ENCODE results near the gene HEXIM1.

Gene HEXIM1

DNA sequence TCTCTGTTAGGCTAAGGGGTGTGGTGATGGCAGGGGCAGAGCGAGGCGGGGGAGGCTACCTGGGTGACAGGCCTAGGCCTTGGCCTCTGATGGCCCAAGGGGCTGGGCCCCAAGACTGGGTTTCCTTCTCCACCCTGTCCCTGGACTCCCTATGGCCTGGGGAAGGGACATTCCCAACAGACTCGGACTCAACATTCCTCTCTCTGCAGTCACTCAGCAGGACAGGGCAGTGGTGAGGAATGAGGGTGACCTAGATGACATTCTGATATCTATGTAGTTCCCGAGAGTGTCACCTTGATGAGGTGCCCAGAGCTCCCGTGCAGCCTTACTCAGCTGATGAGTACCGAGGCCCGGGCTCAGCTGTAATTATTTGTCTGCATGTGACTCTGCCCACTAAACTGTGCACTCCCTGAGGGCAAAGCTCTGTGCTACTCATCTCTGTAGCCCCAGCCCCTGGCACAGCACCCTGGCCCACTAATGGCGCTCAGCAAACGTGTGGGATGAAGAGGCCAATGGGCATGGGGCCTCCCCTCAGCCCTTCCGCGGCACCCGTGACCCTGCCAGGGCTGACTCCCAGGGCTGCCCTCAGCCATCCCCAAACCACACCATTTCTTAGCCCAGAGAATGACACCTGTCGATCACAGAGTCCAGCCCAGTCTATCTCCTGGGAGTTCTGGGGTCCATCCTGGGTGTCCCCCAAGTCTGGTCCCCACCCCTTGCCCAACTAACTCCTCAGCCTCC is 18.2 kb upstream of the HEXIM1 start:
- DNase-seq (ENCODE audit: low spot score), result no peak

DNA sequence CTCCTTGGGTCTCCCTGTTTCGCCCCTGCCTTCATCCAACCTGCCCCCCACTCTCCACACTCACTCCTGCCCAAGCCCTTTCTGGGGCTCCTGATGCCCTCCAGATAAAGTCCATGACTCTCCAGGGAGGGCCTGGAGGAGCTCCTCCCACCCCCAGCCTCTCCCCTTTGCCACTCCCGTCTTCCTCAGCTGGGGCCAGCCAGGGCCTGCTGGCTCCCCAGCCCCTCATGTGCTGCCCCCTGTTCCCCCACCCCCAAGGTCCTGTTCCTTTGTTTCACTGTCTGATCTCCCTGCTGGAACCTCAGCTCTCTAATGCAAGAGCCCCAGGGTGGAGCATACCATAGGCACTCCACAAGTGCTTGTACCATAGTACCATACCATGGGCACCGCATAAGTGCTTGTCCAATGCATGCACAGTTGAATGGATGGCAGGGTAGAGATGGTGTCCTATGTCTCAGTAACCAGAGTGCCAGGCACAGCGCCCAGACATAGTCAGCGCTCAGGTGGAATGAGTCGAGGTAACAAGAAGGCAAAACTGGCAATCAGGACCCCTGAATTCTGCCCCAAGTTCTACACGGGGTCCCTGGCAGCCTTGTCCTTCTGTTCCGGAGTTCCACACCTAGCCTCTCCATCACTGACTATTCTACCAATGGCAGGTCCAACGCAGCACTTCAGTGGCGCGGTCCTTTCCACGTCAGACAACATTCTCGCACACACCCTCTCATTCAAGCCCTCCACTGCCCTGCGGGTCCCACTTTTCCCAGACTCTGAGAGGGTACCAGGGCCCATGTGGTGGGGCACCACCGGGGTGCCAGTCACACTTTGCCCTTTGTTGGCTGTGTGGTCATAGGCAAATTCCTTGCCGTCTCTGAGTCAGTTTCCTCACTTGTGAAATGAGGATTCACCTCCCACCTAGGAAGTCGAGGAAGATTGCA is 17.3 kb upstream of the HEXIM1 start:
- no peak for DNase-seq (ENCODE audit: low spot score)

DNA sequence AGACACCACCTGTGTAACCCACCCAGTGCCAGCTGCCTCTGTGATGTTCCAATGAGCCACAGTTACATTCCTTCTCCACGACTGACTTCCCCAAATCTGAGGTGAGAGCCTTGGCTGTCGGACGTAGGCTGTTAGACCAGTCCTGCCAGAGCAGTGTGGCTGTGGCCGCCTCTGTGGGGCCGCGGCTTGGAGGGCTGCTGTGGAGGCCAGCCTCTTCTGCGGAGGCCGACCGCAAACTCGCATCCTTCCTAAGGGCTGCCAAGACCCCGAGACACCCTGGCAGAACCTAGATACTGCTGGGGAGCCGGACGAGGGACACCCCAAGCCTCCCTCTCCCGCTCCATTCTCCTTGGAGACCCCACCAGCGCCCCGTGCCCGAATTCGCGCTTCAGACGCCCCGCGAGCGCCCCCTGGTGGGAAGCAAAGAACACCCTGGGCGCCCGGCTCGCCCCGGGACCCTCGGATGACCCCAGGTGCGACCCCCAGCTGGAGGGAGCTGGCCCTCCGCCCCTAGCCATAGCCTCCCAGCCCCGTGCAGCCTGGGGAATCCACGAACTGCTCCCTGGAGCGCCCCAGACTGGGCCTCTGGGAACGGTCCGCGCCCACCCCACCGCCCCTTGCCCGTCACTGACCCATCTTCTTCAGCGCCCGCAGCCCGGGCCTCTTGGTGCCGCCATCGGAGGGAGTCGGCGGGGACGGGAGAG is 16.5 kb upstream of the HEXIM1 start:
- no peak for DNase-seq (ENCODE audit: low spot score)

DNA sequence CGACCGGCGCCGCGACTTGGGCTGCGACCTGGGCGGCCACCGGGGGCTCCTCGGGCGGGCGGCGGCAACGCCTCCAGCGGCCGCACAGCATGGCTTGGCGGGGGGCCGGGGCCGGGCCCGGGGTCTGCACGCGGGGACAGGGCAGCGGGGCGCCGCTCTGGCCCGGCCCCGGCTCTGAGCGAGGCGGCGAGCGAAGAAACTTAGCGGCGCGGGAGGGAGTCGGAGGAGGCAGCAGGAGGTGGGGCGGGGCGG is 16.0 kb upstream of the HEXIM1 start, which contains the start of gene PLCD3:
Gene PLCD3 (minus strand): TSS at position 196 of the 252 bp plus-strand sequence. CDS start 105 bp downstream, at position 91.
- DNase-seq (ENCODE audit: low spot score), result no peak

DNA sequence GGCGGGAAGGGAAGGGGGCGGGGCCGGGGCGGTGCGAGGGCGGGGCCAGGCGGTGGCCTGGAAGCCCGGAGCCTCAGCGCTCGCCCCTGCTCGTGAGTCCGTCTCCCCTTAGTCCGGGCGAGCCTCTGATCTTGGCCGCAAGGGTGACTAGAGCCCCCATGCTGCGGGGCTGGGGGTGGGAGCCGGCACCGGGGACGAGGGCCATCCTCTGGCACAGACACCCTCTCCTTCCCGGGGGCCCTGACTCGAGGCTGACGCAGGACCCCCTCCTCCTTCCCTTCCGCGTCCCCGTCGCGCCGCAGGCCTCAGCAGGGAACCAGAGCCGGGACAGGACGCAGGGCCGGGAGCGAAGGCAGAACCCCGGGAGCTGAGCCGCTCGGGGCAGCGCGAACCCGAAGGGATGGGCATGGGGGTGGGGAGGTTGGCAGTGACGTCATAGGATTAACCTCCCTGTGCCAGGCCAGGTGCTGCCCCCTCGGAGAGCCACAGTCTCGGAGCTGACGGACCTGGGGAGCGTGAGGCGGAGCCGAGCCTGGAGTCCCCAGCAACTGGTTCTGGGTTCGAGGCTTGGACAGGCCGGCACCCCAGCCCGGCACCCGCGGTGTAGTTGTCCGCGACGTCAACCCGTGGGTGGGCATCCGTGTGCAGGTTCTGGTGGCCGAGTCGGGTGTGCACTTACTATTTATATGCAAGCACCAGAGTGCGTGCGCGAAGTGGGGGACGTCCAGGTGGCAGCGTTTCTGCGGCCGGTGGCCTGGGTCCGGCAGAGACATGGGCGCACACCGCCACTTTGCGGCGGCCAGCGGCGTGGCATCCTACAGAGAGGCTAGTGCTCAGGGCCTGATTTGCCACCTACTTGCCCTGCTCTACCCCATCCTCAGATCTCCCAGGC is 15.5 kb upstream of the HEXIM1 start:
- DNase-seq (ENCODE audit: low spot score), result peak; percentile 87

DNA sequence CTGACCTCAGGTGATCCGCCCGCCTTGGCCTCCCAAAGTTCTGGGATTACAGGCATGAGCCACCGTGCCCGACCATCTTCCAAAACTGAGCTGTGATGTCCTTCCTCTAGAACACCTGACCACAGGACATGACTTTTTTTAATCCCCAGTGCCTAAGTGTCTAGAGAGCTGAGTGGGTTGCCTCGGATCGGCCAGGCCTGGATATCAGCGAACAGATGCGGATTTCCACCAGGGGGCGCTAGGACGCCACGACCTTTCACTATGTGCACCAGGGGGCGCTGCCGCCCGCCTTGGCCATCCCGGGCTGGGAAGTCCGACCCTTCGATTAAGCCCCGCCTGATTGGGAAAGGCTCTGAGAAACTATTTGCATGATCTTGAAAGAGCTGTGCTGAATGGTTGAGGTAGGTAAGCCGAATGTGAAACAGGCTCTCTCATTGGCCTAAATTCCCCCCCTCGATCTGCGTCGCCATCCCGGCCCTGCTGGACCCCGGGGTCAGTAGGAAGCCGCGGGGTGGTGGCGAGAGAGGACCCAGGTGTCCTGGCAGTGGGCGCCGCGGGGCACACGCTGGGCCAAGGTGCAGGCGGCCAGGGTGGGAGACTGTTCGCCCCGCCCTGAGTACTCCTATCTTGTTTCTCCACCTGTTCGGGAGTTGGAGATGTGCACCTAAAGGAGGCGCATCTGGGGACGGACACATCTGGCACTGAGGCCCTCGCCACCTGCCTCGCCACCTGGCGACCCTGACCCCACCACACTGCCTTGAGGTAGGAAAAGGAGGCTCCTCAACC is 12.9 kb upstream of the HEXIM1 start, which contains the start of gene ACBD4:
Gene ACBD4 (plus strand): TSS at position 496 of the 786 bp plus-strand sequence. CDS start 458 bp downstream, outside the sequence.
- DNase-seq (ENCODE audit: low spot score), result peak; percentile 98

DNA sequence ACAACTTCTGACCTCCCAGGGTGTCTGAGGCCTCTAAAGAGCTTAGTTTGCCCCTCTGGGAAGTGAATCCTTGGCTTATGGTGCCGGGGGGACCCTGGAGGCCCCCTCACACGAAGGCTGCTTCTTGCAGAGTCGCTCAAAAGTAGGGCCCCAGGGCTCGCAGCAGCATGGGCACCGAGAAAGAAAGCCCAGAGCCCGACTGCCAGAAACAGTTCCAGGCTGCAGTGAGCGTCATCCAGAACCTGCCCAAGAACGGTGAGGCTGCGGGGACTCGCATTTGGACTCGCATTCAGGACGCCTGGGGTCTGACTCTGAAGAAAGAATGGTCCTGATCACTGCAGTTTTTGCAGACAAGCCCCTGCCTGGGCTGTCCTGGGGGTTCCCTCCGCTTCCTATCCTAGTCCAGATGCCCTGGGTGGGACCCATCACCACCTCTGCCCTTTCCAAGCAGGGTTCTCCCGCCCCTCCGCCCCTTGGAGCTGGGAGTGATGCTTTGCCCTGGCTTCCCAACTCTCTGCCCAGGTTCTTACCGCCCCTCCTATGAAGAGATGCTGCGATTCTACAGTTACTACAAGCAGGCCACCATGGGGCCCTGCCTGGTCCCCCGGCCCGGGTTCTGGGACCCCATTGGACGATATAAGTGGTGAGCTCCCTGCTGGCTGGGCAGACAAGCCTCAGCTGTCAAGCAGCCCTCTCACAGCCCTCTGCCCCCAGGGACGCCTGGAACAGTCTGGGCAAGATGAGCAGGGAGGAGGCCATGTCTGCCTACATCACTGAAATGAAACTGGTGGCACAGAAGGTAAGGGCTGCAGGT is 12.1 kb upstream of the HEXIM1 start:
- DNase-seq (ENCODE audit: low spot score), result no peak

DNA sequence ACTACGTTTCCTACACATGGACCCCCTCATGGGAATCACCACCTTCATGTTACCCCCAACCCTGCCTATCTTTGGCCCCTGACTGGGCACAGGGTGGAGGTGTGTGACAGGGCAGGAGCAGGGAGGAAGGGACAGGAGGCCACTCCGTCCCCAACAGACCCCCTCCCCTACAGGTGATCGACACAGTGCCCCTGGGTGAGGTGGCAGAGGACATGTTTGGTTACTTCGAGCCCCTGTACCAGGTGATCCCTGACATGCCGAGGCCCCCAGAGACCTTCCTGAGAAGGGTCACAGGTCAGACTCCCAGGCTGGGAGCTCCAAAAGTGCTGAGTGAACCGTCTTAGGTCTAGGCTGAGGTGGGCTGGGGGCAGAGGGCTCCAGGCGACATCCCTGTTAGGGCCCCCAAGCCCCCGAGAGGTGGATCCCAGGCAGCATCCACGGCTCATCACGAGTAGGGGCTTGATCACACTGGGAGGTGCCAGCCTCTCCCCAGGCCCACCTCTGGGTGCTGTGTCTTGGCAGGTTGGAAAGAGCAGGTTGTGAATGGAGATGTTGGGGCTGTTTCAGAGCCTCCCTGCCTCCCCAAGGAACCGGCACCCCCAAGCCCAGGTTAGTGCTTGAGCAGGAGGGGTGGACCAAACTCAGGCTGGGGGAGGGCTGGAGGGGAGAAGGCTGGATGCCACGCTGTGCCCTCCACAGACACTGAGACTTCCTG is 11.3 kb upstream of the HEXIM1 start:
- DNase-seq (ENCODE audit: low spot score), result no peak

DNA sequence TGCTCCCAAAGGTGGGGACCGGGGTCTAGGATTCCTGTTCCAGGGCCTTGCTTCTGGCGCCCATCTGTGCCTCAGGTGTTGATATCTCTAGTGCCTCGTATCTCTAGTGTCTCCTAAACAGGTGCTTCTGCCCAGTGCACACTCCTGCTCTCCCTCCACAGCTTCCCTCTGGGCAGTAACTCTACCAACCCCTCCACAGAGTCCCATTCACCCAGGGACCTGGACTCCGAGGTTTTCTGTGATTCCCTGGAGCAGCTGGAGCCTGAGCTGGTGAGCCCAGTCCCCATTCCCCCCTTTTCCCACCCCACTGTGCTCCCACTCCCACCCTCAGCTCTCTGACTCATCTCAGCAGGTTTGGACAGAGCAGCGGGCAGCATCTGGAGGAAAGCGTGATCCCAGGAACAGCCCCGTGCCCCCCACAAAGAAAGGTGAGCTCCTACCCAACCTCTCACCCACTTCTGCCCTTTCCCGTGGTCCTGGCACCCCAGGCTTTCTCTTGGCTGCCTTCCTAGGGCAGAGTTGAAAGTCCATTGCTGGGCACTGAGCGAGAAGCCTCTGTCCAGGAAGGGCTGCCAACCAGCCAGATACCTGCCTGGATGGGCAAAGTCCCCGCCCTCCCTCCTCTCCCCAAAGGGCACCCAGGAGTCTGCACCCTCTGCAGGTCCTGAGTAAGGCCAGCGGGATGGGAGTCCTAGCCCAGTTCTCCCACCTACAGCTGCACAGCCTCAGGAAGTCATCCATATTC is 10.5 kb upstream of the HEXIM1 start:
- DNase-seq (ENCODE audit: low spot score), result no peak

DNA sequence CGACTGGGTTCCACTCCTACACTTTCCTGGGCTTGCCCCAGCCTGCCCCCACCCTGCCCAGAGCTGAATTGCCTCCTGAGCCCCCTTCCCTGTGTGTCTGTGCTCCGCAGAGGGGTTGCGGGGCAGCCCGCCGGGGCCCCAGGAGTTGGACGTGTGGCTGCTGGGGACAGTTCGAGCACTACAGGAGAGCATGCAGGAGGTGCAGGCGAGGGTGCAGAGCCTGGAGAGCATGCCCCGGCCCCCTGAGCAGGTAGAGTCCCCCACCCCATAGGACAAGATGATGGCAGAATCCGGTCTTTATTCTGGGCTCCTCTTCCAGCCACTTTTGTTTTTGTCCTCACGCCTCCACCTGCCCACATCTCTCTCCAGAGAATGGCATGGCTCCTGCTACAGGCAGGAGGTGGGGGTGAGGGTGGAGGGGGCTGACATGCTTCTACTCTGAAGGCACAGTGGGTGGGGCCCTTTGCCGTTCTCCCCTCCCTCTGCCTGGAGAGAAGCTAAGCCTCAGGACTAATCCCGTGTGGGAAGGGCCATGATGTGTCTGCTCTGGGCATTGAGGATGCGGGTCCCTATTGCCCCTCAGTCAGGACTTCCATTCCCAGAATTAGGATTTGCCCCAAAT is 9.3 kb upstream of the HEXIM1 start:
- DNase-seq (ENCODE audit: low spot score), result no peak

DNA sequence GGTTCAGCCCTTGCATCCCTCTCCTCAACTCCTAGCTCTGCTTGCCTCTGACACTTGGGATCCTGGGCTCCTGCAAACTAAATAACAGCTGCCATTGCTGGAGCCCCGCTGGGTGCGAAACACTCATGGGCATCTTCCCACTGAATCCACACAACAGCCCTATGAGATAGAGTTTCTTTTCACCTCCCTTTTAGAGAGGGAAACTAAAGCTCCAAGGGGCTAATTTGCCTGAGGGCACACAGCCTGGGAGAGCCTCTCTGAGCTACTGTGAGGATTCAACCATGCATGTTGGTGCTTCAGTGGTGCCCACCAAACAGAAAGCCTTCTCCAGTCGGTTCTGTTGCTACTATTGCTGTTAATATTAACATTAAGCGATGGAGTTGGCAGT is 8.7 kb upstream of the HEXIM1 start:
- DNase-seq (ENCODE audit: low spot score), result no peak

DNA sequence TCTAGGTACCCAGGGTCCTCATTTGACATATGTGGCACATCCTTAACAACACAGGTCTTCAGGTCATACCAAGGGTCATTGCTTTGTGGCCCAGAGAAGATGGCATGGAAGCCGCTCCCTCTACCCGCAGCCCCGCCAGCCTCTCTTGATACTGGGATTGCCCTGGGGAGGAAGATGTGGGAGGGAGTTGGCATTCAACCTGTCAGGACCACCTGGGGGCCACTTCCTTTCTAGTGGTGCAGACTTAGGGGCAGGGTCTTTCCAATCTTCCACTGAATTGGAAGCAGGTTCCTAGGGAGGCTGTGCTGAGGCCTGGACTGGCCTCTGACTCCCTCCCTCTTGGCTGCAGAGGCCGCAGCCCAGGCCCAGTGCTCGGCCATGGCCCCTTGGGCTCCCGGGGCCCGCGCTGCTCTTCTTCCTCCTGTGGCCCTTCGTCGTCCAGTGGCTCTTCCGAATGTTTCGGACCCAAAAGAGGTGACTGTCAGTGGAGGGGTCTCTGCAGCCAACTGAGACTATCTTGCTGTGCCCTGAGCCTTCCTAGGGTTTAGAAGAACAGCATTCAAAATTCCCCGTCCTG is 5.1 kb upstream of the HEXIM1 start:
- DNase-seq (ENCODE audit: low spot score), result no peak

DNA sequence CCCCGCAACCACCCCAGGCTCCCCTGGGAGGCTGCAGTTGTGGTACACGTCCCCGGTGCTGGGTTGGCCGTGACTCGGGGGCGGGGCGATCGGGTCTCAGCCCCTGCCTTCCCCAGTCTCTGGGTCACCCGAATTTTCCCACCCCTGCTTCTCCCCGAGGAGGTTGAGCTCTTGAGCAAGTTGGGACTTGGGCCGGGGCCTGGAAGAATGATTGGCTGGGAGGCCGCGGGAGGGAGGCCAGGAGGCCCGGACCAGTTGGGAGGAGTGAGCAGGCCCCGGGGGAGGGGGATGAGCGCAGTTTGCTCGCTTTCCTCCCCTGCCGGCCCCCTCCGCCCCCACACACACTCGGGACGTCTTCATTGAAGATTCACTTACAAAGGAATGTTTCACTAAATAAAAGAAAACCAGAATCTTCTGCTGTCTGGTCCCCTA is 4.5 kb upstream of the HEXIM1 start:
- no peak for DNase-seq (ENCODE audit: low spot score)

DNA sequence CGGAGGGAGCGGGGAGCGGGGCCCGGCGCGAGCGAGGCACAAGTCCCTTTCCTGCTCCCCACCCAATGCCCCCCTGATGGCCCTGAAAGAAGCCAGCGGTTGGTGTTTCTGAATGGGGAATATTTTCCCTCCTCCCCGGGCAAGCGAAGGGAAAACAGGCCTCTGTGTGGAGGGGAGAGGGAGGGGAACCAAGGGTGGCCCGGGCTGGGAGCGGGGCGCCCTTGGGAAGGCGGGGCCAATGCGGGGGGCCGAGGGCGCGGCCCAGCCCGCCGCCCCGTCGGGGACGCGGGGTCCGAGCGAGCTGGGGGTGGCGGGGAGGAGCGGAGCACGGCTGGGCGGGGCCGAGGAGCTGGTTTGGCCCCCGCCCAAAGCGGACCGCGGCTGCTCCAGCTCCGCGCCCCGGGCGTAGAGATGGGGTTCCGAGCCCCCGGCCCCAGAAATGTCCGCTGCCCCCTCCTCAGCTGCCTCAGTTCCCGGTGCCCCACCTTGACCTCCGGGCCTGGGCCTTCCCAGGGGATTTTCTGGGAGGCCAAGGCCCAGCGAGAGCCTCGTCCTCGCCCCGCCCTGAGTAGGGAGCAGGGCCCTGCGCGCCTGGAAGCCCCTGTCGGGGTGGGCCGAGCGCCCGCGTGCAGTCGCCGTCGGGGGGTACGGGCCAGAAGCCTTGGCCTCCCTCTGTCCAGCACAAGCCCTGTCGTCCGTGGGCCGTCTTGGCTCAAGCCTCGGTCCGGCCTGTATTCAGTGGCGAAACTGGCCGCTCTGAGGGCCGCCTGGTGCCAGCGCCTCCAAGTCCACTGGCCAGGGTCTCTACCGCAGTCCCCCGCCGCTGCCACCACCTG is 3.9 kb upstream of the HEXIM1 start:
- DNase-seq (ENCODE audit: low spot score), result no peak

DNA sequence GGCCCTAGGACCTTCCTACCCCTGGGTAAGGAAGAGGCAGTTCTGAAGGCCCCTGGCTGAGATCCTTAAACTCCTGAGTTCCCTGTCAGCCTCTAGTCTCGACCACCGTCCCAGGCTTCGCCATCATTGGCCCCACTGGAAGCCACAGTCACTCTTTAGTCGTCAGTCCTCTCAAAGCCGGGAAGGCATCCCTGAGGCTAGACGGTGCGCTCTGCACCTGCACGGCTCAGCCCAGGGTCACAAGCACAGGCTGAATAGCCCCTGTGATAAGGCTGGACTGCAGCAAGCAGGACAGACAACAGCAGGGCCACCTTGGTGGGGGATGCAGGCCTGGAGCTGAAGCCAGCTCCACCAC is 3.3 kb upstream of the HEXIM1 start:
- DNase-seq (ENCODE audit: low spot score), result no peak

DNA sequence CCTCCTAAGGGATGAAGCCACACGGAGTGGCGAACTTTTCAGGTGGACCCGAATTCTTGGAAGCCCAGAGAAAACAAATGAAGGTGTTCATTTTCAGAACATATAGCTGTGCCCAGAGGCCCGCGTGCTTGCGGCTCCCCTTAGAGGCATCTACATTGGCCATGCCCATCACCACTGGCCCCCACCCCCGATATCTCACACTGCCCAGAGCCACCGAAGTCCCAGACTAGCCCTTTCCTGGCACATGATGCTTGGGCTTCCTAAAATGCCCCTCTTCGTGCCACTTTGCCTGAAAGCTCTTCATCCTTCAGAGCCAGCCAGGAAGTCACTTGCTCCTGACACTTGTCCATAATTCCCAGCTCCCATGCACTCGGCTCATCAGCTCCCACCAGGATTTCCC is 2.1 kb upstream of the HEXIM1 start:
- DNase-seq (ENCODE audit: low spot score), result no peak

DNA sequence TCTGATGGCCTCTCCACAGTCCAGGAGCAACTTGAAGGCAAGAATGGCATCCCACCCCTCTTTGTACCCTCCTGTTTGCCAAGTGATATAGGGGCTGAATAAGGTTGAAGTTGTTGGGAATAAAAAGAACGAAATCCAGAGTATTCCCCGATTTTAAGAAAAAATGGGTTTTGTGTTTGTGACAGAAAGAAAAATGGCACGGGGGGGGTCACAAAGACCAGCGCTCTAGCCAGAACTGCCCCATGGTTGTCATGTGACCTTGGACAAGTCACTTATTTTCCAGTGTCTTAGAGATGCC is 1.7 kb upstream of the HEXIM1 start:
- no peak for DNase-seq (ENCODE audit: low spot score)

All from COLO829 (cell line).